Endodermal cell (in vitro differentiated cells): ENCODE measurements around the gene MAP4K2. TPM values are rescaled to one million over a fixed set of nuclear protein-coding genes. Genes with fewer than 3 reads are reported as not detected.
A peak's percentile ranks its signal among the peaks of the same experiment; 100 is the strongest.

Source experiments
- DNase-seq: peaks from one replicate; pipeline ENCODE4 v3.0.0-alpha.2; 2017
- H3K27ac ChIP-seq: 2 replicates; pipeline ENCODE4 v1.5.1; 2013; ENCODE audit warnings: mild to moderate bottlenecking, low read depth, low read length, moderate library complexity
- H3K27me3 ChIP-seq: 2 replicates; pipeline ENCODE4 v1.6.1; 2013; ENCODE audit warnings: mild to moderate bottlenecking, low read length, moderate library complexity; ENCODE audit not compliant: insufficient read depth, control insufficient read depth, poor library complexity, severe bottlenecking
- H3K36me3 ChIP-seq: 2 replicates; pipeline ENCODE4 v1.7.0; 2013; ENCODE audit warnings: mild to moderate bottlenecking, low read length, moderate library complexity; ENCODE audit not compliant: control insufficient read depth, insufficient read depth
- H3K4me1 ChIP-seq: one replicate; pipeline ENCODE4 v1.7.0; 2013; ENCODE audit warnings: low read length; ENCODE audit not compliant: control insufficient read depth, insufficient read depth
- H3K4me3 ChIP-seq: 2 replicates; pipeline ENCODE4 v1.5.1; 2013; ENCODE audit warnings: mild to moderate bottlenecking, low read length, moderate library complexity
- H3K9ac ChIP-seq: 2 replicates; pipeline ENCODE4 v1.6.1; 2013; ENCODE audit warnings: mild to moderate bottlenecking, low read length, moderate library complexity; ENCODE audit not compliant: poor library complexity, severe bottlenecking; ENCODE audit errors: extremely low read depth
- H3K9me3 ChIP-seq: 2 replicates; pipeline ENCODE4 v1.6.1; 2013; ENCODE audit warnings: mild to moderate bottlenecking, low read length, moderate library complexity; ENCODE audit not compliant: control insufficient read depth
- H3K27ac Mint-ChIP-seq: 2 replicates; pipeline ENCODE4 v1.8.0; 2020; ENCODE audit warnings: mixed read lengths
- H3K27me3 Mint-ChIP-seq: 2 replicates; pipeline ENCODE4 v1.8.0; 2021; ENCODE audit warnings: mild to moderate bottlenecking, mixed read lengths; ENCODE audit not compliant: insufficient read depth
- H3K36me3 Mint-ChIP-seq: 2 replicates; pipeline ENCODE4 v1.8.0; 2020; ENCODE audit warnings: low read depth, mixed read lengths
- H3K4me1 Mint-ChIP-seq: 2 replicates; pipeline ENCODE4 v1.8.0; 2020; ENCODE audit warnings: mixed read lengths
- H3K4me3 Mint-ChIP-seq: 2 replicates; pipeline ENCODE4 v1.8.0; 2020; ENCODE audit warnings: mild to moderate bottlenecking, moderate library complexity, mixed read lengths
- H3K9me3 Mint-ChIP-seq: 2 replicates; pipeline ENCODE4 v1.8.0; 2020; ENCODE audit warnings: mild to moderate bottlenecking, mixed read lengths
- WGBS, 2 experiments: methylation state at CpG; one replicate each; pipeline versions ENCODE4 v1.1.5 to v1.1.7; 2013; ENCODE audit warnings: missing lambda C conversion rate in 2 of 2, mixed read lengths in 1 of 2; ENCODE audit not compliant: insufficient coverage in 1 of 2, insufficient read length in 1 of 2; 5-methylcytosine and 5-hydroxymethylcytosine counted together
- total RNA-seq, 2 donors: library from RNA; stranded (reverse); fragmentation: NEBNext Ultra II Directional in 1 of 2; extraction: Animal tissue kit (Norgen Biotek cat#: 25700) in 1 of 2; gene quantifications; 2 replicates in 1 of 2; 3 replicates in 1 of 2; pipeline ENCODE4 v1.2.1, GENCODE V29; 2021
- TF ChIP-seq, protein P1 (sequence below): fragments of 200-600 bp; sonication (generic); conservative IDR thresholded peaks from 2 replicates; pipeline ENCODE4 v1.5.0; 2021; ENCODE audit warnings: antibody characterized with exemption, mild to moderate bottlenecking

MAP4K2 gene
- total RNA-seq, 2 donors from 2014 or later, result 24.7 to 32.4 TPM

DNA sequence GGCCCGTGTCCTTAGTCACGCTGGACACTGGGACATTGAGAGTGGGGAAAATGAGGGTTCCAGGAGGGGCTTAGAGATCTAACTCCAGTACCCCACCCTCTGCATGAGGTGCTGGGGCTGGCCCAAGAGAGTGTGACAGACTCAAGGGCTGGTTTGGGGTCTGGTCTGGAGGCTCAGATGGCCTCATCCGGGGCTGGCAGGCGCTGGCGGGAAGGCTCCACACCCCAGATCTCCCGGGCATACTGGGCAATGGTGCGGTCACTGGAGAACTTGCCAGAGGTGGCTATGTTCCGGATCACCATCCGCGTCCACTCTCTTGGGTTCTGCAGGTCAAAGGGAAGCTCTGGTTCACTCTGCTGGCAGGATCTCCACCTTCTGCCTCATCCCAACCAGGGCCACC, 56.5 kb downstream of the MAP4K2 start:
- Histone ChIP-seq H3K36me3 (no peaks in the 10 kb centered on the region), H3K9ac (no peak overlapping the region), H3K4me3 (no peak overlapping the region), H3K9me3 (no peaks in the 10 kb centered on the region), H3K27ac (no peak overlapping the region), H3K27me3 (peaks cover 58% of the 10 kb centered on the region), H3K4me1 (peaks cover 4% of the 10 kb centered on the region)
- TF ChIP-seq, protein P1, sequence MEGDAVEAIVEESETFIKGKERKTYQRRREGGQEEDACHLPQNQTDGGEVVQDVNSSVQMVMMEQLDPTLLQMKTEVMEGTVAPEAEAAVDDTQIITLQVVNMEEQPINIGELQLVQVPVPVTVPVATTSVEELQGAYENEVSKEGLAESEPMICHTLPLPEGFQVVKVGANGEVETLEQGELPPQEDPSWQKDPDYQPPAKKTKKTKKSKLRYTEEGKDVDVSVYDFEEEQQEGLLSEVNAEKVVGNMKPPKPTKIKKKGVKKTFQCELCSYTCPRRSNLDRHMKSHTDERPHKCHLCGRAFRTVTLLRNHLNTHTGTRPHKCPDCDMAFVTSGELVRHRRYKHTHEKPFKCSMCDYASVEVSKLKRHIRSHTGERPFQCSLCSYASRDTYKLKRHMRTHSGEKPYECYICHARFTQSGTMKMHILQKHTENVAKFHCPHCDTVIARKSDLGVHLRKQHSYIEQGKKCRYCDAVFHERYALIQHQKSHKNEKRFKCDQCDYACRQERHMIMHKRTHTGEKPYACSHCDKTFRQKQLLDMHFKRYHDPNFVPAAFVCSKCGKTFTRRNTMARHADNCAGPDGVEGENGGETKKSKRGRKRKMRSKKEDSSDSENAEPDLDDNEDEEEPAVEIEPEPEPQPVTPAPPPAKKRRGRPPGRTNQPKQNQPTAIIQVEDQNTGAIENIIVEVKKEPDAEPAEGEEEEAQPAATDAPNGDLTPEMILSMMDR, result no peak
- no peaks in the 10 kb centered on the region for H3K36me3 Mint-ChIP-seq
- DNase-seq, result no peak
- H3K27me3 Mint-ChIP-seq, result peaks cover 56% of the 10 kb centered on the region
- 93 to 95% methylated on average over 8 to 10 of the region's 10 CpGs for whole genome bisulfite sequencing, 2 experiments
- no peak overlapping the region for H3K4me3 Mint-ChIP-seq
- no peaks in the 10 kb centered on the region for H3K9me3 Mint-ChIP-seq
- peaks cover 6% of the 10 kb centered on the region for H3K4me1 Mint-ChIP-seq
- no peak overlapping the region for H3K27ac Mint-ChIP-seq

DNA sequence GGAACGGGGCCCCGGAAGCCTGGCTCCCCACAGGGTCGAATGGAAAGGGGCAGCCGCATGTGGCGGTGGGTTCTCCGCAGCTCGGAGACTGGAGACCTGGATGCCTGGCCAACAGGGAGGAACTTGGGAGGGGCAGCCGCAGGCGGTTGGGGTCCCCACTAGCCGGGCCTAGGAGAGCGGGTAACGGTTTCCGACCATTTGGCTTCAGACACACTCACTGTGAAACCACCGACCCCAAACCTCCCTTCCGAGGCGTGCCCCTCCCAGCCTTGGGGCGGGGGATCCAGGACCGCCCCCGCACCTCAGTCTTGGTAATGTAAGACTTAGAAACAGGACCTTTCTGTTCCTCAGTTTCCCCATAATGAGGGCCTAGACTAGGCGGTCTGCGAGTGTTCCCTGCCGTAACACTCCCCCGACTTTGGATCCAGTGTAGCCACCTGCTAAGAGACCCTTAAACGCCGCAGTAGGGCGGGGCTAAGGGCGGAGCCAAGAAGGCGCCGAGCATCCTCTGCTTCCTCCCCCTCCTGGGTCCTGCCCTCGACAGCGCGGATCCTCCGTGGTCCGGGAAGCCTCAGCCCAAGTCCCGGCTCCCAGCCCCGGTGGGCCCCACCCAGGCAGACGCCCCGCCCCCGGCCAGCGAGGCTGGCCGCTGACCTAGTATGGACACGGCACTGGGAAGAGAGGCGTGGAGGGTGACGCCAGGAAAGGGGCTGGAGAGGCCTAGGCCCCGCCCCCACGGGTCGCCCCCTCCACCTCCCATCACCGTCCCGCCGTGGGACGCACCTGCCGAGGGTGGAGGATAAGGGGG, 57.3 kb downstream of the MAP4K2 start:
- Mint-ChIP-seq H3K9me3 (no peaks in the 10 kb centered on the region), H3K4me3 (peak overlapping the region; percentile 55), H3K27ac (no peak overlapping the region), H3K36me3 (no peaks in the 10 kb centered on the region), H3K27me3 (peaks cover 63% of the 10 kb centered on the region), H3K4me1 (peaks cover 11% of the 10 kb centered on the region)
- Histone ChIP-seq H3K27me3 (peaks cover 66% of the 10 kb centered on the region), H3K4me3 (peak overlapping the region; percentile 45), H3K36me3 (no peaks in the 10 kb centered on the region), H3K27ac (no peak overlapping the region), H3K9me3 (no peaks in the 10 kb centered on the region), H3K9ac (no peak overlapping the region), H3K4me1 (peaks cover 4% of the 10 kb centered on the region)
- TF ChIP-seq, protein P1, result no peak
- 5 to 6% methylated on average over 4 to 52 of the region's 52 CpGs for WGBS, 2 experiments
- peak; percentile 89 for DNase-seq

DNA sequence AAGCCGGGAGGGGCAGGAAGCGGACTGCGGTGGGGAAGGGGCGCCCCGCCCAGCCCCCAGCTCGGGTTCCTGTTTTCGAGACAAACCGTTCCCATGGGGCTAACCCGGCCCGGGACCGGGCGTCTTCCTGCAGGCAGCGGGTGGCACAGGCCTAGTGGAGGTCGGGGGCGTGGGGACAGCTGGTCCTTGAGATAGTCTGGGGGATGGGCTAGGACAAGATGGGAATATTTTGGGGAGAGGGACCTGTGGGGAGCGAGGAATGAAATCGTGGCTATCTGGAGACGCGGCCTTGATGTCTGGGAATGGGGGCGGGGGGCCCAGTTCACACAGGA, 57.9 kb downstream of the MAP4K2 start:
- H3K27me3 Mint-ChIP-seq, result peaks cover 69% of the 10 kb centered on the region

More for the DNA sequence above, 57.9 kb downstream of the MAP4K2 start:
- no peak overlapping the region for H3K27ac ChIP-seq
- DNase-seq, result peak; percentile 76
- peaks cover 4% of the 10 kb centered on the region for H3K4me1 ChIP-seq
- H3K36me3 ChIP-seq, result no peaks in the 10 kb centered on the region
- H3K9ac ChIP-seq, result no peak overlapping the region
- H3K4me3 Mint-ChIP-seq, result peak overlapping the region; percentile 55
- H3K36me3 Mint-ChIP-seq, result no peaks in the 10 kb centered on the region
- H3K9me3 ChIP-seq, result no peaks in the 10 kb centered on the region
- TF ChIP-seq, protein P1, result no peak
- WGBS, 2 experiments, result 1 to 2% methylated on average over 15 to 20 of the region's 20 CpGs
- H3K27ac Mint-ChIP-seq, result no peak overlapping the region
- H3K4me3 ChIP-seq, result peak overlapping the region; percentile 45
- H3K4me1 Mint-ChIP-seq, result peaks cover 11% of the 10 kb centered on the region
- peaks cover 72% of the 10 kb centered on the region for H3K27me3 ChIP-seq
- H3K9me3 Mint-ChIP-seq, result no peaks in the 10 kb centered on the region
